Fibroblast of skin of abdomen (primary cell): Measurements from ENCODE around the gene NTRK2.
A peak's percentile ranks its signal among the peaks of the same experiment; 100 is the strongest.

ENCODE experiments used
- DNase-seq: peaks from one replicate; pipeline ENCODE4 v3.0.0-alpha.2; 2013

The NTRK2 gene

GRCh38 chr9:84943482-84944050 lies 274.0 kb downstream of the NTRK2 start:
- no peak for DNase-seq

DNA sequence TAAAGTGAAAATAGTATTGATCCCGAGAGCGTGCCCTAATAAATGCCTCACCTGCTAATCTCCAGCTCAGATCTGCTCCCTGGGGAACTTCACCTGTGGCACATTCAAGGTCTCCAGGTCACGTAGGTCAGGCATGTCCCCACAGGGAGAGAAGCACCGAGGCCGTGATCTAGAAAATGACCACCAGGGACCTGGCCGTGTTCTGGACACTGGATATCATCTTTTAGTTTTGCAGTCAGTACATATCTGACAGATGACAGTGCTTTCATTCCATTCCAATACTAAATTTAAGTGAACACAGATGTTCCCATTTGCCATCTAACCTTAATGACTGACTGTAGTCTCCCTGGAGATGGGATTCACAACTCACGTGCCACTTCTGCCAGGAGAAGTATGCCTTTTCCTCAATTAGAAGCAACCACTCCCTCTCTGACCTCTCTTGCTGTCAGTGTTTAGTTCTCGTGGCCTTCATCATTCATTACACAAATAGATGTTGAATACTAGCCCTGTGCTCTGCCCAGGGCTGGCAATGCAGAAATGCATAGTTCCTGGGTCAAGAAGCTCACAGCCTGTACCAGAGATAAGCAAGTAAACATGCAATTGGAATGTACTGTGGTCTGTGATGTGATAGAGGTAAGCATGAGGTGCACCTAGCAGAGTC lies 276.5 kb downstream of the NTRK2 start:
- peak; percentile 35 for DNase-seq

- DNase-seq: no peak
These were observed 278.0 kb downstream of the NTRK2 start for GRCh38 chr9:84947412-84947972.

DNA sequence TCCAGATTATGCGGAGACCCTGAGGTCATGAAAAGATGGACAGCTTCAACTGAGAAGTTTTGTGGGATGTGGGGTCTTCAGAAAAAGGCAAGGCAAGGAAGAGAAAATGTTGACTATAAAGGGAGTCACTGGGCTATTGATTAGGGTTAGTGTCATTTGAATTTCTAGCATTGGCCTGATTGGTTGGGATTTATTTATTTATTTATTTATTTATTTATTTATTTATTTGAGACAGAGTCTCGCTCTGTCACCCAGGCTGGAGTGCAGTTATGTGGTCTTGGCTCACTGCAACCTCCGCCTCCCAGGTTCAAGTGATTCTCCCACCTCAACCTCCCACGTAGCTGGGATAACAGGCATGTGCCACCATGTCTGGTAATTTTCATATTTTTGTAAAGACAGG lies 279.7 kb downstream of the NTRK2 start:
- no peak for DNase-seq

- no peak for DNase-seq
These were observed 280.4 kb downstream of the NTRK2 start for GRCh38 chr9:84949971-84950370.

GRCh38 chr9:84950879-84951811 lies 281.6 kb downstream of the NTRK2 start:
- DNase-seq: no peak

DNA sequence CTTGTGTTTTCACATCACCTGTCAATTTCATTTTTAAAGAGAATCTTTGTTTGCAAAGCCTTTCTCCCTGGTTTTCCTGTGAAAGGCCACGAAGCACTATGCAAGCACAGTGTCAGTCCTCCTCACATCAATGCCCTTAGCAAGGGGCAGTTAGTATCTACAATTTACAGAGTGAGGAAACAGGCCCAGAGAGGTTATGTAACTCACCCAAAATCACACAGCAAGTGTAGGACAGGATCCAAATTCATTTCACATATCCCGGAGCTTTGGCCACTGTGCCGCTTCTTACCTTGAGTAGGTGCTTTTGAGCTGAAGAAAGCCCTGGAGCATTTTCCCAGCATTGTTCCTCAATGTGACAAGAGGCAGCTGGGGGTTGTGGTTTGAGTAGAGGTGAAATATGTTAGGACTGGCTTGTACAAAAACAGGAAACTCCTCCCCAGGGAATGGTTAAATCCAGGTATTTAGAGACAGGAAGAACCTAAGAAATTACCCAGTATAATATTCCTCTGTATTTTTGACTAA lies 283.8 kb downstream of the NTRK2 start:
- no peak for DNase-seq

DNA sequence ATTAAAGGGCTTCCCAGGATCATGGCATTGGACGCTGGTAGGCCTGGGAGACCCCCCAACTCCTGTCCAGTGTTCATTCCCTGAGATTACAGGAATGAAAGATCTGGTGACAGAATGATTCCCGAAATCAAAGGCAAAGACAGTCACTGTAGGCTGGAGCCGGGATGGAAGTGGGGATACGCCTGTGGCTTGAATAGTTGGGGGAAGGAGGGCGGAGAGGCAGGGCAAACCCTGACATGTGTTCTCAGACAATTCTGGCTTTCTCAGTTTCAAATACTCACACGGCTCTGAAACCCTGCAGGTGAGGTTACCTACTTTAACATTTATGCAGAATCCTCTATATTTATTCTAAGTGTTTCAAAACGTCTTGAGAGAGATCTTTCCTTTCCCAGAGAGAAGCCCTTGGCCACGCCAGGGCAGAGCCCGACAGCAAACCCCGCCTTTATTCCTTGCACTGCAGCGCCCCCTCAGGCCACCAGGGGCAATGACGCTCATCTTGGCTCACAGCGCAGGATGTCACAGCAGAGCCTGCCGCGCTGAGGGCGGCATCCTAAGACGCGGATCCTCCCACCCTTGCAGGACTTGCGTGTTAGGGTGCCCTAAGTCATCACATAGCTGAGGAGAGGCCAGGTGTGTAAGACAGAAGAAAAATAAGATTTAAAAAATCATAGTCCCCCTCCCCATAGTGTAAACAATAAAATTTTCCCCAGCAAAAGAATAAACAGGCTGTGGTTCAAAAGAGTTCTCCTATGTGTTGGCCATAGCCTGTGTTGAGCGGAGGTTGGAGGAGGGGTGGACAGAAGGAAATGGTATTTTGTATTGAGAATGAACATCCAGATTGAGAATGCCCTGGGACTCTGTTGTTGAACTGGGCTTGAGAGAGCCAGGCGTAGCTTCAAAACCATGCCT lies 284.5 kb downstream of the NTRK2 start:
- peak; percentile 61 for DNase-seq

- no peak for DNase-seq
These were observed 285.6 kb downstream of the NTRK2 start for GRCh38 chr9:84955155-84955554.

DNA sequence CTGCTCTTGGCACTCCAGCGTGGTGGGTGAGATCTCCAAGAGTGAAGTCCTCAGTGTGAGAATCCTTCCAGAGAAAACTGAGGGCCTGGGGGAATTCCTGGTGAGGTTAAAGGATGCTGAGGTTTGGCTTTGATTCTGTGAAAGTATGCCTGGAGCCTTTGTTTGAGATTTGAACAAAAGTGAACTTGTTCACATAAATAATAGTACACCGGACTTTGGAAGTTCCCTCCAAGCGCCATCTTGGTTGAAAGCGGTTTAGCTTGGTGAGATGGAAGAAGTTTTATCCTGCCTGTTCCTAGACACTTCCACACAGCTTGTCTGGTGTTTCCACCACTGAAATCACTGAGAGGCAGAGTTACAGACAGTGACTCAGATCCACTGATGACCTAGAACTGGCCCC lies 286.4 kb downstream of the NTRK2 start:
- DNase-seq: no peak

GRCh38 chr9:84959339-84959738 lies 289.8 kb downstream of the NTRK2 start:
- DNase-seq: no peak

DNA sequence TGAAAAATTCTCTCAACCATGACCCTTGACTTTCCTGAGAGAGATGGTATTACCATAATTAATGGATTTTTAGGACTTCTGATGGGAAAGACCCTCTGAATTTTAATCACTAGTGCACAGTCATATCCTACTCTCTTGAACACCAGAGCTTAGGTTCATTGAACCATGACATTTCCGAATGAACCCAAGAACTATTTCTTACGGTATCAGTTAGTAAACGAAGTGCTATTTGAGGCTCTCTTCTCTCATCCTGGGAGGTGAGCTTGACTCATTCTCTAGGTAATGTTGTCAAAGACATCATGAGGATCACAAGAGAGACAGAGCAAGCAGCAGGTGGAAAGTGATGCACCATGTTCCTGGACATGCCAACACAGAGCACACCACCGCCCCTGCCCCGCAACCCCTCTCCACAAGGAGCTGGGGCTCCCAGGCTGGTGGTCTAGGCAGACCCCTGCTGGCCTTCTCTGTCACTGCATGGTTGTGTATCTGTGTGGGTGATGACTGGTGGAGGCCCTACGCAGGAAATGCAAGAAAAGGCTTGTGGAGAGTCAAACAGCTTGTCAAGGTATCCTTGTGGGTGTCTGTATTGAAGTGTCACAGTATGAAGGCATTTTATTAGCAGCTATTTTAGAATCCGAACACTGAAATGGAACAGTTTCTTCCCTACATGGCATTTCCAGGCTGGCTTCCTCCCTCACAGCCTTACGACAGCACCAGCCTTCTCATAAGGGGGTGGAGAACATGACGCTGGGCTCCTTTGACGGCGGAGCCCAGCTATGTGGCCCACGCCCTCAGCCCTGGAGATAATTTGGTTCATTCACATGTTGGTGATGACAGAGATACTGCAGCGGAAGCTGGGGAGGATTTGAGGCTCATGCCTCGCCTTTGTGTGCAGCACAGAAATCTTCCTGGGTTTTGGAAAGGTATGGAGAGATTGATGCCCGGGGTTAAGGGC lies 297.6 kb downstream of the NTRK2 start:
- DNase-seq: peak; percentile 1

- no peak for DNase-seq
These were observed 299.6 kb downstream of the NTRK2 start for GRCh38 chr9:84969084-84969483.

- DNase-seq: no peak
These were observed 300.2 kb downstream of the NTRK2 start for GRCh38 chr9:84969736-84970135.

- no peak for DNase-seq
These were observed 300.9 kb downstream of the NTRK2 start for GRCh38 chr9:84970432-84970831.

DNA sequence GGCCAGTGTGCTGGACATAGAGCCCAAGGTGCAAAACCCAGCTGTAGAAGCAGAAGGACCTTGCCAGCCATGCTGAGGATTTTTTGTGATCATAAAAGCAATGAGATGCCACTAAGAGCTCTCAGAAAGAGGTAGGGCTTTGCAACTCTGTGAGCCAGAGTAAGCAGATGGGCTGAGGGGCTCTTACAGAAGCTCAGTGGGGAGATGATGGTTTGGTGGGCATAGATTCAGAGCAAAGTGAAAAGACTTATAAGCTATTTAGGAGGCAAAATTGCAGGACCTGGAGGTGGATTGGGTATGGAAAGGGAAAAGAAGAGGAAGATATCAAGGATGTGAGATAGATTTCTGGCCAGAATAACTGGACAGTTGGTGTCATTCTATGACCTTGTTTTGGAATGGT lies 302.0 kb downstream of the NTRK2 start:
- DNase-seq: no peak

GRCh38 chr9:84974258-84974657 lies 304.7 kb downstream of the NTRK2 start:
- DNase-seq: no peak

DNA sequence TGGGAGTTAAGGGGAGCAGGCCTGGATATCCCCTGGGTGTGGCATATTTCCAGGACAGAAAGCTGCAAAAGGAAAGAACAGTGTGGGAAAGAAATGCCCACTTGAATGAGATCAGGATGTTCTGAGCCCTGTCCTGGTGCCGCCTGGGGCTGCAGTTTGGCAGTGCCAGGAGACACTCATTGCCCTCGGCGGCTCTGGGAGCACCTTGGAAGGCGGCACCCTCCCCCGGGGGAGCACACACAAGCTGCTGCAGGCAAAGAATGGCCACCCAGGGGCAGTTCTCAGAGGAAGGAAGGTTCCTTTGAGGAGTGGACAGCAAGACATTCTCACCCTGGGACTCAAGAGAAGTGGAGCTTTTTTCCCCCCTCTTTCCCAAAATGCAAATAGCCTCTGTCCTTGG lies 305.3 kb downstream of the NTRK2 start:
- no peak for DNase-seq

DNA sequence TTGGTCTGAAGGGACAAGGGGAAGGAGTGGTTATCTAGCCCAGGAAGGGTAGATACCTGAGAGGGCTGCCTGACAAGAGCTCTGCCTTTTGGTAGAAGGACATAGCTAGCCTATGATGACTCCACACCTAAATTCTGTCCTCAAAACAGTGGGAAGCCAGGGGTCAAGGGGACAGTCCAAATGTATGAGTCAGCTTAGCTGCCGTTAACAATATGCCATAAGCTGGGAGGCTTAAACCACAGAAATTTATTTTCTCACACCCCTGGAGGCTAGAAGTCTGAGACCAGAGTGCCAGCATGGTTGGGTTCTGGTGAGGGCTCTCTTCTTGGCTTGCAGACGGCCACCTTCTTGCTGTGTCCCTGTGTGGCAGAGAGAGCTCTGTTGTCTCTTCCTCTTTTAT lies 306.4 kb downstream of the NTRK2 start:
- DNase-seq: no peak

GRCh38 chr9:84978661-84979060 lies 309.1 kb downstream of the NTRK2 start:
- no peak for DNase-seq

DNA sequence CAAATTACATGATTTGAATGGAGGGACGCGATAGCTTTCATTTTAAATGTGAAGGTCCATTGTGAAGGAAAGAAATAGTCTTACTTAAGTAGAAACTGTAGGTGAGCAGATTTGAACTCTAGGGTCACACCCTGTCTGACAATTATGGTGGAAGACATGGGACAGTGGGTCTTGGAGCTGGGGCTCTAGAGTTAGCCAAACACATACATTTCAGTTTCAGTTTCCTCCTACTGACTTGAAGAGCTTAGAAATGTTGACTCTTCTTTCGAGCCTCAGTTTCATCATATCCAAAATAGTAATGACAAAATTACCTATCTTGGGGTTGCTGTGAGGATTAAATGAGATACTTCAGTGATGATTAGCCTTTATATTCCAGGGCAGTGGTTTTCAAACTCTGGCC lies 314.2 kb downstream of the NTRK2 start:
- DNase-seq: no peak
